ENCODE measurements around the gene RFPL4A.

Gene RFPL4A

DNA sequence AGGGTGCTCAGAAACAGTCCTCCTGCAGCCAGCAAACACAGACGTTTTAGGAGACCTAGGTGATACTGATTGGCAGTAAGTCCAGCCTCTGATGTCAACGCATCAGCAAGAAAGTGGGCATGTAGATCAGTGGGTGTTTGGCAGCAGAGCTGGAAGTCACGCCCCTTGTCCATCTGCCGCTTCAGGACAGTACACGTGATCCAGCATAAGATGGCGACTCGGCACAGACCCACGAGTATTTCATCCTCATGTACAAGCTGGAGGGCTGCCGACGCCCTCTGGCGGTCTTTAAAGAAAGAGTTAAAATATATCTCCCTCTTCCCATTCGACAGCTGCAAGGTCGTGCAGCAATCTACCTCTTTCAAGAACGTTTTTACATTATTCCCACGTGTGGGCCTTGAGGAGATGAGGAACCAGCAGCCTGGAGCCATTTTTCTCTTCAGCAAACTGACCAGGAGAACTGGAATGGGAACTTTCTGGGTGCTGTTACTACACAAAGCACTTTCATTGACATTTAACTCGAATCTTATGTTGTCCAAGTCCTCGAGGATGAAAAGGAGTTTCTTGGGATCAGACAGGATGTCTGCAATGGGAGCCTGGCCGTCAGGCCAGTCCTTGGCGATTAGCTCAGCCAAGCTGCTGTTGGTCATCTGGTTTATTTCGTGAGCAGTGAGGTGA is 50.6 kb downstream of the RFPL4A start:
- peak; percentile 84 for DNase-seq

DNA sequence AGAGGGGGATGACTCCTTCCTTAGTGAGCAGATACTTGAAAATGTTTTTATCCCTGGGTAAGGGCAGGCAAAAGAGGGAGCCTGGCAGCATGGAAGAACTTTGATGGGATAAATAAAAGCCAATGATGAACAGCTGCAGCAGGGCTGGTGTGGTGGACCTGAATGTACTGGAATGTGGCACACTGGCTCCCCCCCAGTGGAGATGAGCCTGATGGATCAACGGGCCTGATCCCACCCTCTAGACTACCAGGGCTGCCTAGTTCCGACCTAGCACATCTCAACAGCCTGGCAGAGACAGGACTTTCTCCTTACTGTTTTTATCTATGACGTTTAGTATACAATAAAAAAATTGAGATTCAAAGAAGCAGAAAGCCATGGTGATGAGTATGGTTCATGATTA is 52.4 kb downstream of the RFPL4A start:
- DNase-seq, result no peak

GRCh38 chr19:55812449-55812848 is 53.6 kb downstream of the RFPL4A start:
- no peak for DNase-seq

All from NCI-H69 (cell line).